Lower leg skin (tissue), 3 donors: ENCODE measurements around the gene GAS6.

Experiments
- POLR2A ChIP-seq, 2 donors: fragments of 450-650 bp; IDR thresholded peaks; one replicate each; pipeline ENCODE4 v1.6.1; 2016 to 2017; ENCODE audit warnings: antibody characterized with exemption in 2 of 2, mild to moderate bottlenecking in 1 of 2, moderate library complexity in 1 of 2
- TF ChIP-seq, protein P1 (sequence below), 3 donors: fragments of 450-650 bp; IDR thresholded peaks; one replicate each; pipeline ENCODE4 v1.5.1; 2016; ENCODE audit warnings: antibody characterized with exemption in 3 of 3, mild to moderate bottlenecking in 3 of 3, moderate library complexity in 2 of 3

DNA sequence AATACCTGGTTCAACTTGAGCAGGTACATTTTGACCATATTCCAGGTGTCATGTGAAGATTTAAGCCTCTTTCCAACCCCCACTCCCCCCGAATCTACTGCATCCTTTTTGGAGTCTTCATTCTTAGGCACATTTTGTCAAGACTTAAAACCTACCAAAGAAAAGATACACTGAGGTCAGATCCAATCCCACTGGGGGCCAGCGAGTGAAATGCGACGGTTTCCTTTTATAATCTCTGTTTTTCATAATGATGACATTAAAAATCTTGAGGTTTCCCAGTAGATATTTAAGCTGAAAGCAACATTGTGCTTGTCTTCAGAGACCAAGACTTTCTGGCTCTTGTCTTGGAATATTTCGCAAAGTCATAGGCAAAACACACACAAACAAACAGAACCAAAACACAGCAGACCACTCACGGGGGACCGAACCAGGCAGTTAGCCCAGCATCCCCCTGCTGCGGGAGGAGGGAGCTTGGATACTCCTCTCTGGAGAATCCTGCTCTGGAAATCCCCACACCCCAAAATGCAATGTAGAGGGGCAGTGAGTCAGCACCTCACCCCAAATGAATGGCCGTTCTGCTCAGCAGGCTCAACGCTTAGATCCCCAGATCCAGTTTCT is 506 bp upstream of the GAS6 start:
- no peak for TF ChIP-seq POLR2A (IDR thresholded peaks at IDR 0.05)
- TF ChIP-seq, protein P1, sequence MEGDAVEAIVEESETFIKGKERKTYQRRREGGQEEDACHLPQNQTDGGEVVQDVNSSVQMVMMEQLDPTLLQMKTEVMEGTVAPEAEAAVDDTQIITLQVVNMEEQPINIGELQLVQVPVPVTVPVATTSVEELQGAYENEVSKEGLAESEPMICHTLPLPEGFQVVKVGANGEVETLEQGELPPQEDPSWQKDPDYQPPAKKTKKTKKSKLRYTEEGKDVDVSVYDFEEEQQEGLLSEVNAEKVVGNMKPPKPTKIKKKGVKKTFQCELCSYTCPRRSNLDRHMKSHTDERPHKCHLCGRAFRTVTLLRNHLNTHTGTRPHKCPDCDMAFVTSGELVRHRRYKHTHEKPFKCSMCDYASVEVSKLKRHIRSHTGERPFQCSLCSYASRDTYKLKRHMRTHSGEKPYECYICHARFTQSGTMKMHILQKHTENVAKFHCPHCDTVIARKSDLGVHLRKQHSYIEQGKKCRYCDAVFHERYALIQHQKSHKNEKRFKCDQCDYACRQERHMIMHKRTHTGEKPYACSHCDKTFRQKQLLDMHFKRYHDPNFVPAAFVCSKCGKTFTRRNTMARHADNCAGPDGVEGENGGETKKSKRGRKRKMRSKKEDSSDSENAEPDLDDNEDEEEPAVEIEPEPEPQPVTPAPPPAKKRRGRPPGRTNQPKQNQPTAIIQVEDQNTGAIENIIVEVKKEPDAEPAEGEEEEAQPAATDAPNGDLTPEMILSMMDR (IDR thresholded peaks at IDR 0.05), result no peak
